ENCODE results near the gene GCFC2.
A peak's percentile ranks its signal among the peaks of the same experiment; 100 is the strongest.

Gene GCFC2

DNA sequence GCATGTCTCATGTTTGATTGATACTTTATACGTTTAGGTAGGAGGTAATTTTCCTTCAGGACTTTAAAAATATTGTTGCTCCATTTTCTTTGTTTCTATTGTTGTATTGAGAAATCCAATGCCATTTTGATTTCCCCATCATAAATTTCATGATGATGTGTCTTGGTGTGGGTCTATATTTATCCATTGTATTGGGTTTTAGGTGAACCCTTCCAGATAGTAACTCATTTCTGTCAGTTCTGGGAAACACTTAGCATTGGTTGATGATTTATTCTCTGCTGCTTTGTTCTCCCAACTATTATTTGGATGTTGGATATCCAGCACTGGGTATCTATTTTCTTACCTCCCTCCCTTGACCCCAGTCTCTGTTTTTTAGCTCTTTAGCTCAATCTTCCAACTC lies 54.2 kb downstream of the GCFC2 start:
- Histone ChIP-seq H3K4me1 (ENCODE audit: control insufficient read depth in 5 of 5, insufficient read depth in 5 of 5, low read length in 5 of 5) (no peaks in the 10 kb centered on the region), H3K9me3 (ENCODE audit: control insufficient read depth in 5 of 5, low read length in 5 of 5) (peaks cover 0 to 6% (median 2%) of the 10 kb centered on the region in 5 donors), H3K4me3 (ENCODE audit: low read depth in 1 of 5, low read length in 5 of 5) (no peak overlapping the region), H3K27ac (ENCODE audit: low read depth, low read length) (no peak overlapping the region), H3K36me3 (ENCODE audit: control insufficient read depth in 5 of 5, insufficient read depth in 5 of 5, low read length in 5 of 5) (peaks cover 41 to 76% (median 59%) of the 10 kb centered on the region in 5 donors), H3K9ac (ENCODE audit: low read length in 5 of 5) (no peak overlapping the region), H3K27me3 (ENCODE audit: control insufficient read depth in 5 of 5, insufficient read depth in 4 of 5, low read length in 5 of 5) (no peaks in the 10 kb centered on the region)

DNA sequence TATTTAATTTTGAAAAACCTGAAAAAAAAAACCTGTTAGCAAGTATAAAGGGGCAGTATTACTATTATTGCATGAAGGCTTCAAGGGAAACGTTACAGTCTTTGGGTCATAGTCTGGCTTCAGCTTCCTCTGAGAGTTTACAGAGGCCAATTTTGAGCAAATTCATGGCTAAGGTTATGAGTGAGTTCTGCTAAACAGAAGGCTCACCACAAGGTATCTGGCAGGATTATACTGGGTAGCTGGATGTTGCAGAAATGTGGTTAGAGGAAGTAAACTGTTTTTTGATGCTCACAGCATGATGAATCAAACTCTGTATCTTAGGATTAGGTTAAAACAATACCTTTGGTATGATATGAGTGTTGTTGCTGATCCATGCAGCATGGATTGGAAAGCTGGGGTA lies 54.9 kb downstream of the GCFC2 start:
- Histone ChIP-seq H3K27me3 (ENCODE audit: control insufficient read depth in 5 of 5, insufficient read depth in 4 of 5, low read length in 5 of 5) (no peaks in the 10 kb centered on the region), H3K4me1 (ENCODE audit: control insufficient read depth in 5 of 5, insufficient read depth in 5 of 5, low read length in 5 of 5) (no peaks in the 10 kb centered on the region), H3K36me3 (ENCODE audit: control insufficient read depth in 5 of 5, insufficient read depth in 5 of 5, low read length in 5 of 5) (peaks cover 44 to 73% (median 62%) of the 10 kb centered on the region in 5 donors), H3K9me3 (ENCODE audit: control insufficient read depth in 5 of 5, low read length in 5 of 5) (peaks cover 0 to 6% (median 2%) of the 10 kb centered on the region in 5 donors), H3K27ac (ENCODE audit: low read depth, low read length) (no peak overlapping the region), H3K4me3 (ENCODE audit: low read depth in 1 of 5, low read length in 5 of 5) (no peak overlapping the region), H3K9ac (ENCODE audit: low read length in 5 of 5) (no peak overlapping the region)

DNA sequence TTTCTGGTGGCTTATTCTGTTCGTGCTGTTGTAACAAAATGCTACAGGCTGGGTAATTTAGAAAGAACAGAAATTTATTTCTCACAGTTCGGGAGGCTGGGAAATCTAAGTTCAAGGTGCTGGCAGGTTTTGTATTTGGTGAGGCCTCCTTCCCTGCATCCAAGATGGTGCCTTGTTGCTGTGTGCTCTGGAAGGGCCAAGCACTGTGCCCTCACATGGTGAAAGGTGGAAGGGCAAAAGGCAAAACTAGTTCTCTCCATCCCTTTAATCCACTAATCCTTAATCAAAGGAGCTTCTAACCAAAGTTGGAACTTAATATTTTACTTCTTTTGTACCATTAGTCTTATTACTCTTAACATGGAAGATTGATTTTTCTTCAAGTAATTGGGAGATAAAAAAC lies 56.7 kb downstream of the GCFC2 start:
- H3K36me3 ChIP-seq (ENCODE audit: control insufficient read depth in 5 of 5, insufficient read depth in 5 of 5, low read length in 5 of 5): peaks cover 50 to 76% (median 65%) of the 10 kb centered on the region in 5 donors
- H3K27ac ChIP-seq (ENCODE audit: low read depth, low read length): no peak overlapping the region
- no peak overlapping the region for H3K4me3 ChIP-seq (ENCODE audit: low read depth in 1 of 5, low read length in 5 of 5)
- H3K4me1 ChIP-seq (ENCODE audit: control insufficient read depth in 5 of 5, insufficient read depth in 5 of 5, low read length in 5 of 5): peaks cover 0 to 3% (median 0%) of the 10 kb centered on the region in 5 donors
- no peaks in the 10 kb centered on the region for H3K27me3 ChIP-seq (ENCODE audit: control insufficient read depth in 5 of 5, insufficient read depth in 4 of 5, low read length in 5 of 5)
- H3K9me3 ChIP-seq (ENCODE audit: control insufficient read depth in 5 of 5, low read length in 5 of 5): peaks cover 0 to 3% (median 0%) of the 10 kb centered on the region in 5 donors
- no peak overlapping the region for H3K9ac ChIP-seq (ENCODE audit: low read length in 5 of 5)

DNA sequence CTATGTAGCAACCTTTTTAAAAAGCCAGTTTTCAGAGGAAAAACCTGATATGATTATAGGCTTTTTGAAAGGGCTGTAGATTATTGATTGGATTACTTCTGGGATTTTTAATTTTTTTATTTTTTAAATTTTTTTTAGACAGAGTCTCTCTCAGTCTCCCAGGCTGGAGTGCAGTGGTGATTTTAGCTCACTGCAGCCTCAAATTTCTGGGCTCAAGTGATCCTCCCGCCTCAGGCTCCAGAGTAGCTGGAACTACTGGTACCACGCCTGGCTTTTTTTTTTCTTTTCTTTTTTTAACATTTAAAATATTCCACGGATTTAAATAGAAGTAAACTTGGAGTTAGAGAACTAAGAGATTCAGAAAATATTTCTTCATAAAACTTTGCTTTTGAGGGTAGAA lies 62.9 kb downstream of the GCFC2 start:
- Histone ChIP-seq H3K27ac (ENCODE audit: low read depth, low read length) (no peak overlapping the region), H3K9me3 (ENCODE audit: control insufficient read depth in 5 of 5, low read length in 5 of 5) (no peaks in the 10 kb centered on the region), H3K27me3 (ENCODE audit: control insufficient read depth in 5 of 5, insufficient read depth in 4 of 5, low read length in 5 of 5) (no peaks in the 10 kb centered on the region), H3K4me3 (ENCODE audit: low read depth in 1 of 5, low read length in 5 of 5) (peak overlapping the region in 2 of 5 donors; percentile 90 to 98), H3K9ac (ENCODE audit: low read length in 5 of 5) (peak overlapping the region; percentile 82 to 98 (median 95)), H3K36me3 (ENCODE audit: control insufficient read depth in 5 of 5, insufficient read depth in 5 of 5, low read length in 5 of 5) (peaks cover 14 to 24% (median 20%) of the 10 kb centered on the region in 5 donors), H3K4me1 (ENCODE audit: control insufficient read depth in 5 of 5, insufficient read depth in 5 of 5, low read length in 5 of 5) (peaks cover 3 to 17% (median 14%) of the 10 kb centered on the region in 5 donors)

DNA sequence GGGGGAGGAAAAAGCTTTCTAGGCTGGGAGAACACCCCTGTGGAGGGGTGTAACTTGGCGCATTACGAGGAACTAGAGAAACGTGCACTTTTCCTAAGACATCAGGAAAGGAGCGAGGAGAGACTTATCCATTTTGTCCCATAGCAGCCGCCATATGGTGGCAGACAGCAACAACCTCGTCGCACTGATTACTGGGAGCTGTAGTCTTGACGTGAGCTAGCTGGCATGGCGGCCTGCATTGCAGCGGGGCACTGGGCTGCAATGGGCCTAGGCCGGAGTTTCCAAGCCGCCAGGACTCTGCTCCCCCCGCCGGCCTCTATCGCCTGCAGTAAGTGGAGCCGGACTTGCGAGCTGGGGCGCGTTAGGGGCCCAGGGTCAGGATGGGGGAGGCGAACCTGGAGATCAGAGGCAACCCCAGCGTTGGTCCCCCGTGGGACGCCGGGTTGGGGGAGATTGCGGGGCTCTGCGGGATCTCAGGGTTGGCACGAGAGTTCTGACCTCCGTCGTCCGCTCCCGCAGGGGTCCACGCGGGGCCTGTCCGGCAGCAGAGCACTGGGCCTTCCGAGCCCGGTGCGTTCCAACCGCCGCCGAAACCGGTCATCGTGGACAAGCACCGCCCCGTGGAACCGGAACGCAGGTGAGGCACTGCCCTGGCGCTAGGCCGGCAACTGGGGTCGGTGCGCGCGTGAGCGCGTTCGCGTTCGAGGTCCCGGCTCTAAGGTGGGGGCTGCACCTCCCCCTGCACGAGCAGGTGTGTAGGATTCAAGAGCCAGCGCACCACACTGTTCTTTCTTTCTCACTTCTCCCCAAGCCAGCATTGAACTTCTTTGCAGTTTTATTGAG lies 63.9 kb downstream of the GCFC2 start, which contains the start of gene MRPL19:
TSS of gene MRPL19 (plus strand) at position 201 of the 843 bp plus-strand sequence. CDS start at position 226, 25 bp downstream.
- Histone ChIP-seq H3K27me3 (ENCODE audit: control insufficient read depth in 5 of 5, insufficient read depth in 4 of 5, low read length in 5 of 5) (no peaks in the 10 kb centered on the region), H3K9me3 (ENCODE audit: control insufficient read depth in 5 of 5, low read length in 5 of 5) (no peaks in the 10 kb centered on the region), H3K9ac (ENCODE audit: low read length in 5 of 5) (peak within 1 kb of the TSS; percentile 82 to 98 (median 95)), H3K4me3 (ENCODE audit: low read depth in 1 of 5, low read length in 5 of 5) (peak within 1 kb of the TSS; percentile 77 to 98 (median 97)), H3K36me3 (ENCODE audit: control insufficient read depth in 5 of 5, insufficient read depth in 5 of 5, low read length in 5 of 5) (peaks cover 4 to 17% (median 12%) of the 10 kb centered on the region in 5 donors), H3K27ac (ENCODE audit: low read depth, low read length) (peak within 1 kb of the TSS; percentile 77), H3K4me1 (ENCODE audit: control insufficient read depth in 5 of 5, insufficient read depth in 5 of 5, low read length in 5 of 5) (peaks cover 3 to 17% (median 14%) of the 10 kb centered on the region in 5 donors)

DNA sequence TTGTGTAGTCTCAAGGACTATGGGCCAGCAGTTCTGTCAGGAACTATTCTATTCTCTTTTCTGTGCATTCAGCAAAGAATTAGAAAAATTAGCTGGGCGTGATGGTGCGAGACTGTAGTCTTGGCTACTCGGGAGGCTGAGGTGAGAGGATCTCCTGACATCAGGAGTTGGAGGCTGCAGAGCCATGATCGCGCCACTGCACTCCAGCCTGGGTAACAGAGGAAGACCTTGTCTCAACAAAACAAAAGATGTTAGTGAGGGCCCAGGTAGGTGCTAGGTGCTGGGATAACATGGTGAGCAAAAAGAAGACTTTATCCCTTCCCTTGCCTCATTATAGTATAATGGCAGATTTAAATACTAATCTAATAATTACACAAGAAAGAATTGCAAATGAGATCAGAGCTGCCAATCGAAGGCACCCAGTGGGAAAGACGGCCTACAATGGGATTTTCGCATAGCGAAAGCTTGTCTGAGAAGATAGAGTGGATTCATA lies 64.6 kb downstream of the GCFC2 start:
- H3K4me3 ChIP-seq (ENCODE audit: low read depth in 1 of 5, low read length in 5 of 5): peak overlapping the region; percentile 77 to 98 (median 97)
- peaks cover 3 to 23% (median 19%) of the 10 kb centered on the region in 5 donors for H3K4me1 ChIP-seq (ENCODE audit: control insufficient read depth in 5 of 5, insufficient read depth in 5 of 5, low read length in 5 of 5)
- peak overlapping the region in 4 of 5 donors; percentile 89 to 98 (median 96) for H3K9ac ChIP-seq (ENCODE audit: low read length in 5 of 5)
- peaks cover 4 to 11% (median 9%) of the 10 kb centered on the region in 5 donors for H3K36me3 ChIP-seq (ENCODE audit: control insufficient read depth in 5 of 5, insufficient read depth in 5 of 5, low read length in 5 of 5)
- H3K9me3 ChIP-seq (ENCODE audit: control insufficient read depth in 5 of 5, low read length in 5 of 5): no peaks in the 10 kb centered on the region
- H3K27ac ChIP-seq (ENCODE audit: low read depth, low read length): peak overlapping the region; percentile 77
- no peaks in the 10 kb centered on the region for H3K27me3 ChIP-seq (ENCODE audit: control insufficient read depth in 5 of 5, insufficient read depth in 4 of 5, low read length in 5 of 5)

DNA sequence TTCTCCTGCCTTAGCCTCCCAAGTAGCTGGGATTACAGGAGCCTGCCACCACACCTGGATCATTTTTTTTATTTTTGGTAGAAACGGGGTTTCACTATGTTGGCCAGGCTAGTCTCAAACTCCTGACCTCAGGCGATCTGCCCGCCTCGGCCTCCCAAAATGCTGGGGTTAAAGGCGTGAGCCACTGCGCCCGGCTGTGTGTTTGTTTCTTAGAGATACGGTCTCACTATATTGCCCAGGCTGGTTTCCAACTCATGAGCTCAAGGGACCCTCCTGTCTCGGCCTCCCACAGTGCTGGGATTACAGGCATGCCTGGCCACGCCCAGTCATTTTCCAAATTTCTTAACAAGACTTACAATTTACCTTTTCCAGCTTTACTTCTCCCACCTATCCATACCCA lies 65.1 kb downstream of the GCFC2 start:
- Histone ChIP-seq H3K36me3 (ENCODE audit: control insufficient read depth in 5 of 5, insufficient read depth in 5 of 5, low read length in 5 of 5) (peaks cover under 1 to 6% (median 4%) of the 10 kb centered on the region in 5 donors), H3K27ac (ENCODE audit: low read depth, low read length) (no peak overlapping the region), H3K4me3 (ENCODE audit: low read depth in 1 of 5, low read length in 5 of 5) (no peak overlapping the region)

DNA sequence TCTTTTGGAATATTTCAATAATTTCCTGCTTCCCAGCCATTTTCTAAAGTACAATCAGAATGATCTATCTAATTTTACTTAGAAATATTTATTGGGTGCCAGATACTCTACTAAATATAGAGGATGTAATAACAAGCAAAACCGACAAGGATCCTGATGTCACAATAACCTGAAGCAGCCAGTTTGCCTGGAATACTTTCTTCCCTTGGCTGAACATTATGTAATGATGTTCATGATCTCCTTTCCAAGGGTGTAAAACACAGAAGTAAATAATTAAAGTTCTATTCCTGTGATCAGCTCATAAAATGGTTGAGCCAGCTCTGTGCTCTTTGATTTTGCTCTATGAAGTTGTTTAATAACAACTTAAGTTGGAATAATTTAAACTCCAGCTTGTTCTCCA lies 66.7 kb downstream of the GCFC2 start:
- no peak overlapping the region for H3K4me3 ChIP-seq (ENCODE audit: low read depth in 1 of 5, low read length in 5 of 5)
- no peaks in the 10 kb centered on the region for H3K36me3 ChIP-seq (ENCODE audit: control insufficient read depth in 5 of 5, insufficient read depth in 5 of 5, low read length in 5 of 5)
- no peaks in the 10 kb centered on the region for H3K27me3 ChIP-seq (ENCODE audit: control insufficient read depth in 5 of 5, insufficient read depth in 4 of 5, low read length in 5 of 5)
- H3K9ac ChIP-seq (ENCODE audit: low read length in 5 of 5): no peak overlapping the region
- H3K9me3 ChIP-seq (ENCODE audit: control insufficient read depth in 5 of 5, low read length in 5 of 5): no peaks in the 10 kb centered on the region
- H3K4me1 ChIP-seq (ENCODE audit: control insufficient read depth in 5 of 5, insufficient read depth in 5 of 5, low read length in 5 of 5): peaks cover 7 to 32% (median 27%) of the 10 kb centered on the region in 5 donors
- H3K27ac ChIP-seq (ENCODE audit: low read depth, low read length): no peak overlapping the region

More for the DNA sequence above, 65.1 kb downstream of the GCFC2 start:
- no peaks in the 10 kb centered on the region for H3K27me3 ChIP-seq (ENCODE audit: control insufficient read depth in 5 of 5, insufficient read depth in 4 of 5, low read length in 5 of 5)
- no peak overlapping the region for H3K9ac ChIP-seq (ENCODE audit: low read length in 5 of 5)
- no peaks in the 10 kb centered on the region for H3K9me3 ChIP-seq (ENCODE audit: control insufficient read depth in 5 of 5, low read length in 5 of 5)
- H3K4me1 ChIP-seq (ENCODE audit: control insufficient read depth in 5 of 5, insufficient read depth in 5 of 5, low read length in 5 of 5): peaks cover 4 to 28% (median 24%) of the 10 kb centered on the region in 5 donors

DNA sequence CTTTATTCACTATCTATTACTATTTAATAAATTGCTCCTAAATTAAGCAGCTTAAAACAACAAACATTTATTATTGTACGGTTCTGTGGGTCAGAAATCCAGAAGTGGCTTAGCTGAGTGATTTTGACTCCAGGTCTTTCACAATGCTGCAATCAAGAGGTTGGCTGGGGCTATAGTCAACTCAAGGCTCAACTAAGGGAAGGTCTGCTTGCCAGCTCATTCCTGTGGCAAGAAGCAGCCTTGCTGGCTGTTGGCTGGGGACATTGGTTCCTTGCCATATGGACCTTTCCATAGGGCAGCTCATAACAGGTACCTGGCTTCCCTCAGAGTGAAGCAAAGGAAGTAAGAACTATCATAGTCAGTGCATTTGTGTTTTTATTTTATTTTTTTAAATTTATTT lies 69.1 kb downstream of the GCFC2 start:
- Histone ChIP-seq H3K27ac (ENCODE audit: low read depth, low read length) (peak overlapping the region; percentile 64), H3K36me3 (ENCODE audit: control insufficient read depth in 5 of 5, insufficient read depth in 5 of 5, low read length in 5 of 5) (no peaks in the 10 kb centered on the region), H3K4me1 (ENCODE audit: control insufficient read depth in 5 of 5, insufficient read depth in 5 of 5, low read length in 5 of 5) (peaks cover 4 to 23% (median 21%) of the 10 kb centered on the region in 5 donors), H3K9ac (ENCODE audit: low read length in 5 of 5) (peak overlapping the region in 1 of 5 donors; percentile 35), H3K4me3 (ENCODE audit: low read depth in 1 of 5, low read length in 5 of 5) (no peak overlapping the region), H3K27me3 (ENCODE audit: control insufficient read depth in 5 of 5, insufficient read depth in 4 of 5, low read length in 5 of 5) (peaks cover 0 to 2% (median 0%) of the 10 kb centered on the region in 5 donors), H3K9me3 (ENCODE audit: control insufficient read depth in 5 of 5, low read length in 5 of 5) (no peaks in the 10 kb centered on the region)

DNA sequence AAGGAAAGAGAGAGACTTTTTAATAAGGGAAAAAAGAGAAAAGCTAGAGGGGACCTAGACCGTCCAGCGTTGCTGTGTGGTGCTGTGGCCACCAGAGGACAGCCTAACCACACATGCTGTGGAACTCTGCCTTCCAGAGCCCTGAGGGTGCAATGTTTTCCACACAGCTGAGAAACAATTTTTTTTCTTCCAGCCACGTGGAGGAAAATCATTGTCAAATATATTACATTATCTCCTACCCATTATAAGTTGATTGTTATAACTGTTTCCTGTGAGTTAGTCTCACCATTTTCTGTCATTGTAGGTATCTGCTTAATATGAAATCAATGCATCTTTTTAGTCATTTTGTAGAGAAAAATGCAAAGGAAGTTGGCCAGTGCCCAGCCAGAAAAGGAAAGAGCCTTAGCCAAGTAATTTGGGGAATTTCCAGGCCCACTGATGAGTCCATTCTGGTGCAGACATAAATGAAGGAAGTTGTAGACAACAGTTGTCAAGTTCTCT lies 70.0 kb downstream of the GCFC2 start:
- Histone ChIP-seq H3K9me3 (ENCODE audit: control insufficient read depth in 5 of 5, low read length in 5 of 5) (no peaks in the 10 kb centered on the region), H3K4me1 (ENCODE audit: control insufficient read depth in 5 of 5, insufficient read depth in 5 of 5, low read length in 5 of 5) (peaks cover 4 to 18% (median 16%) of the 10 kb centered on the region in 5 donors), H3K27me3 (ENCODE audit: control insufficient read depth in 5 of 5, insufficient read depth in 4 of 5, low read length in 5 of 5) (peaks cover 0 to 2% (median 0%) of the 10 kb centered on the region in 5 donors), H3K4me3 (ENCODE audit: low read depth in 1 of 5, low read length in 5 of 5) (no peak overlapping the region), H3K9ac (ENCODE audit: low read length in 5 of 5) (no peak overlapping the region), H3K27ac (ENCODE audit: low read depth, low read length) (peak overlapping the region; percentile 64), H3K36me3 (ENCODE audit: control insufficient read depth in 5 of 5, insufficient read depth in 5 of 5, low read length in 5 of 5) (no peaks in the 10 kb centered on the region)

Data from subcutaneous abdominal adipose tissue (tissue), 5 donors.